Activated B cell treated with CpG ODN at 0.5 μM for 24 hours (primary cell): ENCODE results near the gene MFAP5. TPM values are rescaled to one million over a fixed set of nuclear protein-coding genes. Genes with fewer than 3 reads are reported as not detected.
"Not testable (repeated sequence)": the region's sequence is repeated elsewhere in the genome, so short reads cannot be mapped to it uniquely, and the experiment has no call there.

Experiments
- ATAC-seq: fragments of 200-7000 bp; cut with Tn5 transposase; one replicate; pipeline ENCODE4 v1.10.0; 2021; ENCODE audit warnings: low read depth, mild to moderate bottlenecking, moderate library complexity
- CTCF ChIA-PET: fragments of 350-600 bp; sonication (Branson Sonifier 250); formaldehyde crosslinking; loops from one replicate; lab custom pipeline; 2021; ENCODE audit warnings: antibody characterized with exemption; lab: Charles Lee
- POLR2A ChIA-PET: fragments of 350-600 bp; sonication (Branson Sonifier 250); formaldehyde crosslinking; loops from one replicate; lab custom pipeline; 2021; ENCODE audit warnings: antibody characterized with exemption; lab: Charles Lee
- DNase-seq: peaks from one replicate; pipeline ENCODE4 v3.0.0; 2022
- H3K27ac Mint-ChIP-seq: one replicate; pipeline ENCODE4 v1.8.0; 2020; ENCODE audit warnings: mixed read lengths
- H3K27me3 Mint-ChIP-seq: one replicate; pipeline ENCODE4 v1.8.0; 2021; ENCODE audit warnings: mixed read lengths
- H3K36me3 Mint-ChIP-seq: one replicate; pipeline ENCODE4 v1.8.0; 2021; ENCODE audit warnings: low read depth, mixed read lengths
- H3K4me1 Mint-ChIP-seq: one replicate; pipeline ENCODE4 v1.8.0; 2021; ENCODE audit warnings: mixed read lengths
- H3K4me3 Mint-ChIP-seq: one replicate; pipeline ENCODE4 v1.8.0; 2020; ENCODE audit warnings: mild to moderate bottlenecking, mixed read lengths
- H3K9me3 Mint-ChIP-seq: one replicate; pipeline ENCODE4 v1.8.0; 2020; ENCODE audit warnings: mixed read lengths
- CTCF ChIP-seq: fragments of 200-600 bp; IDR thresholded peaks from one replicate; pipeline ENCODE4 v1.8.0; 2022; ENCODE audit warnings: antibody characterized with exemption, mild to moderate bottlenecking
- intact Hi-C: fragments of 100-400 bp; cut with micrococcal nuclease; formaldehyde crosslinking; loops from one replicate; pipeline ENCODE4 v1.15.1; 2024
- total RNA-seq: library from RNA; stranded (reverse); gene quantifications from 2 replicates; pipeline ENCODE4 v1.2.3, GENCODE V29; 2022

MFAP5 gene
- total RNA-seq, 1 donor from 2014 or later, result 0.35 TPM

GRCh38 chr12:8637244-8637643 lies 25.4 kb downstream of the MFAP5 start:
- Mint-ChIP-seq H3K27ac (no peak overlapping the region), H3K27me3 (no peaks in the 10 kb centered on the region), H3K4me3 (no peak overlapping the region), H3K9me3 (no peaks in the 10 kb centered on the region), H3K36me3 (no peaks in the 10 kb centered on the region), H3K4me1 (peaks cover 2% of the 10 kb centered on the region)
- intact Hi-C loops, result no loop called here
- POLR2A ChIA-PET, result no interaction called here
- TF ChIP-seq CTCF, result no peak
- CTCF ChIA-PET, result no interaction called here
- ATAC-seq (no peak), DNase-seq (no peak)

GRCh38 chr12:8636581-8636980 lies 26.0 kb downstream of the MFAP5 start:
- no peak for TF ChIP-seq CTCF
- DNase-seq (no peak), ATAC-seq (no peak)
- H3K36me3 Mint-ChIP-seq, result no peaks in the 10 kb centered on the region
- peaks cover 2% of the 10 kb centered on the region for H3K4me1 Mint-ChIP-seq
- intact Hi-C loops, result no loop called here
- peaks cover under 1% of the 10 kb centered on the region for H3K9me3 Mint-ChIP-seq
- H3K27me3 Mint-ChIP-seq, result no peaks in the 10 kb centered on the region
- CTCF ChIA-PET, result no interaction called here
- POLR2A ChIA-PET, result no interaction called here
- H3K27ac Mint-ChIP-seq, result no peak overlapping the region
- H3K4me3 Mint-ChIP-seq, result no peak overlapping the region

- H3K36me3 Mint-ChIP-seq, H3K9me3 Mint-ChIP-seq, CTCF ChIA-PET, H3K27me3 Mint-ChIP-seq, H3K4me1 Mint-ChIP-seq, POLR2A ChIA-PET, ATAC-seq, intact Hi-C loops, DNase-seq, H3K27ac Mint-ChIP-seq, H3K4me3 Mint-ChIP-seq: not testable (repeated sequence)
Observed at GRCh38 chr12:8636007-8636346, 26.6 kb downstream of the MFAP5 start.

- intact Hi-C loops, DNase-seq, ATAC-seq, H3K4me1 Mint-ChIP-seq, H3K36me3 Mint-ChIP-seq, H3K4me3 Mint-ChIP-seq, H3K27me3 Mint-ChIP-seq, POLR2A ChIA-PET, H3K9me3 Mint-ChIP-seq, H3K27ac Mint-ChIP-seq: not testable (repeated sequence)
- CTCF ChIA-PET, result interaction anchor here (1.2 kb wide), 1 partner anchor 9 kb away, joined by 3 read pairs; no protein-coding TSS in a partner anchor
Observed at GRCh38 chr12:8635342-8636006, 27.2 kb downstream of the MFAP5 start.

GRCh38 chr12:8630131-8630530 lies 32.5 kb downstream of the MFAP5 start:
- no peak for ATAC-seq
- POLR2A ChIA-PET, result interaction anchor here (0.7 to 2.8 kb wide), 3 partner anchors 15 to 319 kb away, joined by 4 to 12 read pairs (median 4); partner anchors contain the start of gene M6PR
- no peak overlapping the region for H3K4me3 Mint-ChIP-seq
- intact Hi-C loops, result no loop called here
- H3K4me1 Mint-ChIP-seq, result peaks cover 12% of the 10 kb centered on the region
- H3K36me3 Mint-ChIP-seq, result no peaks in the 10 kb centered on the region
- TF ChIP-seq CTCF, result no peak
- H3K27ac Mint-ChIP-seq, result no peak overlapping the region
- H3K27me3 Mint-ChIP-seq, result no peaks in the 10 kb centered on the region
- peaks cover 2% of the 10 kb centered on the region for H3K9me3 Mint-ChIP-seq
- no peak for DNase-seq
- CTCF ChIA-PET, result interaction anchor here (1.0 to 1.2 kb wide), 2 partner anchors 39 to 86 kb away, joined by 3 to 5 read pairs; no protein-coding TSS in a partner anchor

- POLR2A ChIA-PET, result interaction anchor here (0.7 to 2.8 kb wide), 4 partner anchors 15 to 320 kb away, joined by 3 to 12 read pairs (median 4); partner anchors contain the start of gene M6PR
- intact Hi-C loops, result no loop called here
- Mint-ChIP-seq H3K4me1 (peaks cover 12% of the 10 kb centered on the region), H3K36me3 (no peaks in the 10 kb centered on the region), H3K9me3 (peaks cover 2% of the 10 kb centered on the region), H3K27ac (peak overlapping the region; percentile 56), H3K4me3 (peak overlapping the region; percentile 24), H3K27me3 (no peaks in the 10 kb centered on the region)
- ATAC-seq (peak; percentile 74), DNase-seq (no peak)
- TF ChIP-seq CTCF, result no peak
- CTCF ChIA-PET, result interaction anchor here (1.0 to 1.7 kb wide), 3 partner anchors 20 to 86 kb away, joined by 3 to 6 read pairs (median 5); no protein-coding TSS in a partner anchor
Observed at GRCh38 chr12:8629486-8630033, 33.1 kb downstream of the MFAP5 start.
